ENCODE results near the gene ZNF566. TPM values are rescaled to one million over a fixed set of nuclear protein-coding genes. Genes with fewer than 3 reads are reported as not detected.

Gene ZNF566
- total and polyA plus RNA-seq, 2 experiments from 2014 or later = 6.6 to 9.3 TPM

- Histone ChIP-seq H3F3A (ENCODE audit: insufficient read depth) (0 out of 2 replicates have a peak, but pooled peaks cover 6% of the 10 kb centered on the region), H3K9ac (0 out of 2 replicates have a peak overlapping the region, but pooled peaks have one; percentile 28), H3K36me3 (ENCODE audit: low read depth) (no peaks in the 10 kb centered on the region), H3K9me2 (ENCODE audit: insufficient read depth) (no peaks in the 10 kb centered on the region), H2AFZ (peak overlapping the region; percentile 96), H4K20me1 (ENCODE audit: insufficient read depth) (no peaks in the 10 kb centered on the region), H3K79me2 (ENCODE audit: insufficient read depth) (peaks cover 19% of the 10 kb centered on the region), H3K27me3 (replicated peaks; ENCODE audit: insufficient read depth) (no peaks in the 10 kb centered on the region), H3K4me3 (peak overlapping the region; percentile 75), H3K4me2 (ENCODE audit: unreplicated experiment) (peak overlapping the region; percentile 79), H3K4me1 (ENCODE audit: insufficient read depth) (peaks cover 8% of the 10 kb centered on the region; the same call in 1 of the 2 replicates), H3K9me3 (ENCODE audit: low read depth) (no peaks in the 10 kb centered on the region), H3K27ac (no peak overlapping the region)
- TF ChIP-seq EZH2 (IDR thresholded peaks at IDR 0.05; ENCODE audit: insufficient read depth, poor library complexity, severe bottlenecking) (no peak), EZH2phosphoT487 (IDR thresholded peaks at IDR 0.05; ENCODE audit: insufficient read depth, low read depth) (no peak)
- DNase-seq = peak; percentile 70
- in situ Hi-C loops (cut with MboI) = no loop called here
- WGBS, 2 experiments (ENCODE audit: low coverage in 1 of 2, low lambda C conversion rate in 2 of 2, missing lambda C conversion rate in 2 of 2) = 15 to 17% methylated on average over 45 to 54 of the region's 61 CpGs
These were observed 68.2 kb downstream of the ZNF566 start for GRCh38 chr19:36420961-36421748.

- Histone ChIP-seq H3K4me2 (ENCODE audit: unreplicated experiment) (peak within 1 kb of the TSS; percentile 89), H3K4me1 (ENCODE audit: insufficient read depth) (peaks cover 8% of the 10 kb centered on the region; the same call in 1 of the 2 replicates), H3K9me3 (ENCODE audit: low read depth) (no peaks in the 10 kb centered on the region), H2AFZ (peak within 1 kb of the TSS; percentile 93), H3K4me3 (peak within 1 kb of the TSS; percentile 78), H3K9ac (peak within 1 kb of the TSS; percentile 93), H3F3A (ENCODE audit: insufficient read depth) (0 out of 2 replicates have a peak, but pooled peaks cover 6% of the 10 kb centered on the region), H3K27ac (peak within 1 kb of the TSS; percentile 88), H3K9me2 (ENCODE audit: insufficient read depth) (no peaks in the 10 kb centered on the region), H3K27me3 (replicated peaks; ENCODE audit: insufficient read depth) (no peaks in the 10 kb centered on the region), H4K20me1 (ENCODE audit: insufficient read depth) (no peaks in the 10 kb centered on the region), H3K36me3 (ENCODE audit: low read depth) (0 out of 2 replicates have a peak, but pooled peaks cover under 1% of the 10 kb centered on the region), H3K79me2 (ENCODE audit: insufficient read depth) (peaks cover 46% of the 10 kb centered on the region)
- in situ Hi-C loops (cut with MboI) = no loop called here
- no peak for TF ChIP-seq EZH2phosphoT487 (IDR thresholded peaks at IDR 0.05; ENCODE audit: insufficient read depth, low read depth)
- no peak for TF ChIP-seq EZH2 (IDR thresholded peaks at IDR 0.05; ENCODE audit: insufficient read depth, poor library complexity, severe bottlenecking)
- DNase-seq = peak; percentile 93
- 1% methylated on average over 55 to 69 of the region's 70 CpGs for WGBS, 2 experiments (ENCODE audit: low coverage in 1 of 2, low lambda C conversion rate in 2 of 2, missing lambda C conversion rate in 2 of 2)
These were observed 70.9 kb downstream of the ZNF566 start, which contains the start of gene ZFP82 for GRCh38 chr19:36418287-36419001. Gene ZFP82, minus strand, starts transcription at chr19:36418644. Its CDS starts 8,855 bp downstream, at chr19:36409789.

GRCh38 chr19:36417752-36418286, 71.5 kb downstream of the ZNF566 start:
- TF ChIP-seq EZH2phosphoT487 (IDR thresholded peaks at IDR 0.05; ENCODE audit: insufficient read depth, low read depth) (no peak), EZH2 (IDR thresholded peaks at IDR 0.05; ENCODE audit: insufficient read depth, poor library complexity, severe bottlenecking) (no peak)
- Histone ChIP-seq H3K4me3 (peak overlapping the region; percentile 78), H4K20me1 (ENCODE audit: insufficient read depth) (no peaks in the 10 kb centered on the region), H3K4me1 (ENCODE audit: insufficient read depth) (peaks cover 8% of the 10 kb centered on the region; the same call in 1 of the 2 replicates), H3K4me2 (ENCODE audit: unreplicated experiment) (peak overlapping the region; percentile 89), H3K36me3 (ENCODE audit: low read depth) (peaks cover 7% of the 10 kb centered on the region; the same call in 1 of the 2 replicates), H3K9me3 (ENCODE audit: low read depth) (no peaks in the 10 kb centered on the region), H3K9ac (peak overlapping the region; percentile 93), H3K79me2 (ENCODE audit: insufficient read depth) (peaks cover 52% of the 10 kb centered on the region), H3F3A (ENCODE audit: insufficient read depth) (0 out of 2 replicates have a peak, but pooled peaks cover 6% of the 10 kb centered on the region), H2AFZ (peak overlapping the region; percentile 93), H3K27me3 (replicated peaks; ENCODE audit: insufficient read depth) (no peaks in the 10 kb centered on the region), H3K27ac (peak overlapping the region; percentile 88), H3K9me2 (ENCODE audit: insufficient read depth) (no peaks in the 10 kb centered on the region)
- no peak for DNase-seq
- WGBS, 2 experiments (ENCODE audit: low coverage in 1 of 2, low lambda C conversion rate in 2 of 2, missing lambda C conversion rate in 2 of 2) = 20% methylated on average over 25 of the region's 25 CpGs
- in situ Hi-C loops (cut with MboI) = no loop called here

- Histone ChIP-seq H3K4me1 (ENCODE audit: insufficient read depth) (no peaks in the 10 kb centered on the region), H3K27me3 (replicated peaks; ENCODE audit: insufficient read depth) (no peaks in the 10 kb centered on the region), H3K9ac (no peak overlapping the region), H3K4me3 (no peak overlapping the region), H3K9me2 (ENCODE audit: insufficient read depth) (no peaks in the 10 kb centered on the region), H3K36me3 (ENCODE audit: low read depth) (peaks cover 66% of the 10 kb centered on the region), H3K9me3 (ENCODE audit: low read depth) (no peaks in the 10 kb centered on the region), H3F3A (ENCODE audit: insufficient read depth) (no peaks in the 10 kb centered on the region), H2AFZ (no peak overlapping the region), H3K4me2 (ENCODE audit: unreplicated experiment) (no peak overlapping the region), H4K20me1 (ENCODE audit: insufficient read depth) (no peaks in the 10 kb centered on the region), H3K27ac (no peak overlapping the region), H3K79me2 (ENCODE audit: insufficient read depth) (peaks cover 69% of the 10 kb centered on the region)
- DNase-seq = no peak
- TF ChIP-seq EZH2phosphoT487 (IDR thresholded peaks at IDR 0.05; ENCODE audit: insufficient read depth, low read depth) = no peak
- no peak for TF ChIP-seq EZH2 (IDR thresholded peaks at IDR 0.05; ENCODE audit: insufficient read depth, poor library complexity, severe bottlenecking)
- in situ Hi-C loops (cut with MboI) = no loop called here
- WGBS, 2 experiments (ENCODE audit: low coverage in 1 of 2, low lambda C conversion rate in 2 of 2, missing lambda C conversion rate in 2 of 2) = 95 to 100% methylated on average over 5 of the region's 5 CpGs
These were observed 79.5 kb downstream of the ZNF566 start for GRCh38 chr19:36409841-36410240.

Measured in GM23248 (cell line).